Body of pancreas (tissue), 4 donors: ENCODE data around the gene NR3C1. TPM values are rescaled to one million over a fixed set of nuclear protein-coding genes. Genes with fewer than 3 reads are reported as not detected.

Source experiments
- ATAC-seq: fragments of 150-250 bp; one replicate; pipeline ENCODE4 v1.9.1; 2016
- DNase-seq, 4 donors: peaks; one replicate each; pipeline ENCODE4 v3.0.0-alpha.2; 2019
- H3K27ac ChIP-seq, 4 donors: fragments of 200-600 bp; sonication (generic); 1 replicate in 3 of 4; 2 replicates in 1 of 4; pipeline versions ENCODE4 v1.5.1 to v1.6.1; 2016 to 2019; ENCODE audit warnings: mild to moderate bottlenecking in 1 of 4, mixed read lengths in 1 of 4, moderate library complexity in 1 of 4
- H3K27me3 ChIP-seq, 2 donors: fragments of 200-600 bp; sonication (generic); one replicate each; pipeline ENCODE4 v1.6.0; 2016; ENCODE audit warnings: mild to moderate bottlenecking in 1 of 2
- H3K36me3 ChIP-seq, 2 donors: fragments of 200-600 bp; sonication (generic); replicated peaks in 1 of 2; 2 replicates each; pipeline ENCODE4 v1.5.1; 2016; ENCODE audit warnings: low read depth in 2 of 2; ENCODE audit not compliant: insufficient read depth in 1 of 2
- H3K4me1 ChIP-seq: fragments of 200-600 bp; sonication (generic); one replicate; pipeline ENCODE4 v1.6.0; 2016
- H3K4me3 ChIP-seq, 2 donors: fragments of 200-600 bp; sonication (generic); 1 replicate in 1 of 2; 2 replicates in 1 of 2; pipeline ENCODE4 v1.5.1; 2016 to 2019
- H3K9me3 ChIP-seq, 3 donors: fragments of 200-600 bp; sonication (generic); 1 replicate in 2 of 3; 2 replicates in 1 of 3; pipeline ENCODE4 v1.5.1; 2016
- CTCF ChIP-seq, 7 experiments: fragments of 450-650 bp in 4 of 7; fragments of 200-600 bp in 3 of 7; sonication (generic) in 3 of 7; IDR thresholded peaks; one replicate each; pipeline ENCODE4 v1.5.1; 2016 to 2019; ENCODE audit warnings: antibody characterized with exemption in 7 of 7
- POLR2A ChIP-seq, 3 donors: fragments of 450-650 bp; IDR thresholded peaks; one replicate each; pipeline ENCODE4 v1.6.1; 2016; ENCODE audit warnings: antibody characterized with exemption in 3 of 3, mild to moderate bottlenecking in 2 of 3
- WGBS, 2 donors: methylation state at CpG; one replicate each; pipeline ENCODE4 v1.1.5; 2017; 5-methylcytosine and 5-hydroxymethylcytosine counted together
- intact Hi-C: fragments of 100-400 bp; cut with DNase I; formaldehyde crosslinking; loops from one replicate; pipeline ENCODE4 v1.15.1; 2023
- small RNA-seq: library from RNA; depleted of rRNA; stranded (forward); fragments of <200 nt; gene quantifications from one replicate; pipeline ENCODE3, GENCODE V24; 2016
- total RNA-seq, 2 donors: library from RNA; depleted of rRNA; stranded (reverse); fragments of >200 nt; gene quantifications; one replicate each; pipeline ENCODE4 v1.1.0, GENCODE V29; 2016

Gene NR3C1
- total RNA-seq, 2 donors from 2014 or later: 18.5 to 25.2 TPM

GRCh38 chr5:143229896-143230675 is 173.4 kb downstream of the NR3C1 start:
- Histone ChIP-seq H3K27ac (no peak overlapping the region), H3K4me1 (peaks cover 16% of the 10 kb centered on the region), H3K9me3 (no peaks in the 10 kb centered on the region), H3K4me3 (no peak overlapping the region), H3K27me3 (no peaks in the 10 kb centered on the region), H3K36me3 (no peaks in the 10 kb centered on the region)
- TF ChIP-seq POLR2A (IDR thresholded peaks at IDR 0.05) (no peak), CTCF (IDR thresholded peaks at IDR 0.05) (no peak)
- WGBS, 2 donors: 39 to 48% methylated on average over 9 to 10 of the region's 10 CpGs
- ATAC-seq (peak; percentile 62), DNase-seq (peak in 2 of 4 donors; percentile 22 to 37)
- intact Hi-C loops: no loop called here

- H3K4me1 ChIP-seq: peaks cover 10% of the 10 kb centered on the region
- no peak for DNase-seq
- WGBS, 2 donors: 50 to 57% methylated on average over 7 to 8 of the region's 8 CpGs
- TF ChIP-seq POLR2A (IDR thresholded peaks at IDR 0.05) (no peak), CTCF (IDR thresholded peaks at IDR 0.05) (no peak)
- intact Hi-C loops: no loop called here
- no peaks in the 10 kb centered on the region for H3K9me3 ChIP-seq
- no peak for ATAC-seq
- no peak overlapping the region for H3K4me3 ChIP-seq
- H3K27me3 ChIP-seq: no peaks in the 10 kb centered on the region
- no peak overlapping the region for H3K27ac ChIP-seq
- H3K36me3 ChIP-seq: no peaks in the 10 kb centered on the region
Measured at GRCh38 chr5:143229426-143229895, 174.0 kb downstream of the NR3C1 start.

- DNase-seq: no peak
- intact Hi-C loops: no loop called here
- H3K4me3 ChIP-seq: no peak overlapping the region
- H3K4me1 ChIP-seq: peaks cover 7% of the 10 kb centered on the region
- TF ChIP-seq POLR2A (IDR thresholded peaks at IDR 0.05) (no peak), CTCF (IDR thresholded peaks at IDR 0.05) (no peak)
- H3K27me3 ChIP-seq: no peaks in the 10 kb centered on the region
- H3K9me3 ChIP-seq: no peaks in the 10 kb centered on the region
- H3K27ac ChIP-seq: no peak overlapping the region
- no peaks in the 10 kb centered on the region for H3K36me3 ChIP-seq
- ATAC-seq: no peak
- 80 to 85% methylated on average over 8 of the region's 8 CpGs for WGBS, 2 donors
Measured at GRCh38 chr5:143228597-143229293, 174.7 kb downstream of the NR3C1 start.

Small RNA genes within 50 kb of the gene (small RNA-seq; reads per million reads assigned to genes)
- gene AC091925.2: not detected
